PC-9 (cell line): Measurements from ENCODE around the gene HS3ST4.
"Not testable (repeated sequence)": the region's sequence is repeated elsewhere in the genome, so short reads cannot be mapped to it uniquely, and the experiment has no call there.

ENCODE experiments used
- EZH2 ChIP-seq: fragments of 200-600 bp; sonication (generic); IDR thresholded peaks from 2 replicates; pipeline ENCODE4 v1.8.0; 2017; ENCODE audit warnings: antibody characterized with exemption, low read depth
- TF ChIP-seq, protein P1 (sequence below): fragments of 200-600 bp; sonication (generic); conservative IDR thresholded peaks from 2 replicates; pipeline ENCODE4 v1.6.1; 2017; ENCODE audit warnings: mixed run types, antibody characterized with exemption, mild to moderate bottlenecking, moderate library complexity

DNA sequence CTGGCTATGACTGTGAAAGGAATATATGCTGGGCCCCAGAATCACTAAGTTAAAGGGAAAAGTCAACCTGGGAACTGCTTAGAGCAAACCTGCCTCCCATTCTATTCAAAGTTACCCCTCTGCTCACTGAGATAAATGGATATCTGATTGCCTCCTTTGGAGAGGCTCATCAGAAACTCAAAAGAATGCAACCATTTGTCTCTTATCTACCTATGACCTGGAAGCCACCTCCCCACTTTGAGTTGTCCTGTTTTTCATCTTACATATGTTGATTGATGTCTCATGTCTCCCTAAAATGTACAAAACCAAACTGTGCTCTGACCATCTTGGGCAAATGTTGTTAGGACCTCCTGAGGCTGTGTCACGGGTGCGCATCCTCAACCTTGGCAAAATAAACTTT is 84.5 kb downstream of the HS3ST4 start:
- TF ChIP-seq, protein P1, sequence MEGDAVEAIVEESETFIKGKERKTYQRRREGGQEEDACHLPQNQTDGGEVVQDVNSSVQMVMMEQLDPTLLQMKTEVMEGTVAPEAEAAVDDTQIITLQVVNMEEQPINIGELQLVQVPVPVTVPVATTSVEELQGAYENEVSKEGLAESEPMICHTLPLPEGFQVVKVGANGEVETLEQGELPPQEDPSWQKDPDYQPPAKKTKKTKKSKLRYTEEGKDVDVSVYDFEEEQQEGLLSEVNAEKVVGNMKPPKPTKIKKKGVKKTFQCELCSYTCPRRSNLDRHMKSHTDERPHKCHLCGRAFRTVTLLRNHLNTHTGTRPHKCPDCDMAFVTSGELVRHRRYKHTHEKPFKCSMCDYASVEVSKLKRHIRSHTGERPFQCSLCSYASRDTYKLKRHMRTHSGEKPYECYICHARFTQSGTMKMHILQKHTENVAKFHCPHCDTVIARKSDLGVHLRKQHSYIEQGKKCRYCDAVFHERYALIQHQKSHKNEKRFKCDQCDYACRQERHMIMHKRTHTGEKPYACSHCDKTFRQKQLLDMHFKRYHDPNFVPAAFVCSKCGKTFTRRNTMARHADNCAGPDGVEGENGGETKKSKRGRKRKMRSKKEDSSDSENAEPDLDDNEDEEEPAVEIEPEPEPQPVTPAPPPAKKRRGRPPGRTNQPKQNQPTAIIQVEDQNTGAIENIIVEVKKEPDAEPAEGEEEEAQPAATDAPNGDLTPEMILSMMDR, result not testable (repeated sequence)
- TF ChIP-seq EZH2, result not testable (repeated sequence)
